ENCODE results near the gene ZNF385D.
"Not testable (repeated sequence)": the region's sequence is repeated elsewhere in the genome, so short reads cannot be mapped to it uniquely, and the experiment has no call there.

Gene ZNF385D

GRCh38 chr3:21505711-21506460 is 245.1 kb downstream of the ZNF385D start:
- DNase-seq = no peak

- DNase-seq = no peak
Measured at GRCh38 chr3:21502656-21503055, 248.4 kb downstream of the ZNF385D start.

DNA sequence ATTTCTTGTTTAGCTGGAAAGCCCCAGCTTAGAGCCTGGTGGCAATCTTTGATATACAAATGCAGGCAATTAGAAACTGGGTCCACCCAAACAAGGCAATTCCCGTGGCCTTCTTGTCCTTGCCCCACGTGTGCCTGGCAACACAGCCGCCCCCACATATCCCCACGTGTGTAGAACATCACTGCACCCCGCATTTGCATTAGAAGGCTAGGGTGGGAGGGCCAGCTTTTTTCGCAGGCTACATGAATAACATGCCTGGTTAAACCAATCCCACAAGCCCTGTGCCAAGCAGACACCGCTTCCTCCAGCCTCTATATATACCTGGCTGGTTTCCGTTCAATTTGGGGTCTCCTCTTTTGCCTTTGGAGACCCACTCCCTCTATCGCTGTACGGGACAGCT is 250.2 kb downstream of the ZNF385D start:
- no peak for DNase-seq

DNA sequence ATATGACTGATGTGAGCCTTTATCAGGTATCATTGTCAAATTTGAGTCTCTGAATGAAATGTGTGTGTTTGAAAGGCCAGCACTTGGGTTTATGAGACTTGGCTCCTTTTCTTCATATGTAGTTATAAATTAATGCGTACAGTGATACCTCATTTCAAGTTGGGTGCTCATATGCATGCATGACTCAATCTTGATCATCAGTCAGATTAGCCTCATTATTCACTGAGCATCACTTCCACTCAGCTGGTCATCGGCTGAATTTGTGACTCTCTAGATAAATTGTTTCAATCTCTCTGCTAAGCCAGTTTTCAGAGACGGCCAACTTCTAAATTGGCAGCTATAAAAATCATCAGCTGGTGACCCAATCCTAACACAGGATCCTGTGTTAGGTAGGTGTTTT is 260.3 kb downstream of the ZNF385D start:
- DNase-seq = not testable (repeated sequence)

DNA sequence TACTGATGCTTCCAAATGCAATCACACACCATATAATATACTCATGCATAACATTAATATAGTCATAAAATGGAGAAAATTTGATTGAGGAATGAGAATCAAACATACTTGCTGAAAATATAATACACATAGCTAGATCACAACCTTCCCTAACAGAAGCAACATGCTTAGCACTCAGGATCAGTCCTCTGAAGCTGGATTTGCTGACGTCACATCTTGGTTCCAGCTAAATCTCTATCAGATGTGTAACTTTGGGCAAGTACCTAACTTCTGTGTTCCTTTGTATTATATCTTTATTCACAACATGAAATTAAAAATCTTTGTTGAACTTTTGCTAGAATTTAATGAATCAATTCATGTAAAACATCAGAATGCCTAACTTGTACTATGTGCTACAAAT is 263.5 kb downstream of the ZNF385D start:
- DNase-seq = no peak

DNA sequence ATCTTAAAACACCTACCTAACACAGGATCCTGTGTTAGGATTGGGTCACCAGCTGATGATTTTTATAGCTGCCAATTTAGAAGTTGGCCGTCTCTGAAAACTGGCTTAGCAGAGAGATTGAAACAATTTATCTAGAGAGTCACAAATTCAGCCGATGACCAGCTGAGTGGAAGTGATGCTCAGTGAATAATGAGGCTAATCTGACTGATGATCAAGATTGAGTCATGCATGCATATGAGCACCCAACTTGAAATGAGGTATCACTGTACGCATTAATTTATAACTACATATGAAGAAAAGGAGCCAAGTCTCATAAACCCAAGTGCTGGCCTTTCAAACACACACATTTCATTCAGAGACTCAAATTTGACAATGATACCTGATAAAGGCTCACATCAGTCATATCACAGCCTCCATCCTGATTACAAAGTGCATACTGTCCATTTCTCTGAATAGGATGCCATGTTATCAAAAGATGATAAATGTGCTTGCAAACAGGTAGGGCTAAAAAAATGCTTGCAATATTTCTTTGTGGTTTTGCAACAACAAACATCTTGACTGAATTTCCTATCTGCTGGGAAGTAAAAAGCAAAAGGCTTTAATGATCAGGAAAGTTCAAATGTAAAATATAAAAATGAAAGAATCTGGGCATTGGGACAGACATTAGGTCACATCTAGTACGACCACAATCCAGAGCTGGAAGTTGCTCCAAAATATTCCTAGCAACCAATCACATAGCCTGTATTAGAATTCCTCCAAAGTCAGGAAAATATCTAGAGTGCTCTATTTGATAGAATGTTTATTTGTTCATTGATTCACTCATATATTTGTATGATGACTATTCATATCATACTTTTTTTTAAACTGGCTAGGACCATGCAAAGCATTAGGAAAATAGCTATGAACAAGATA is 264.7 kb downstream of the ZNF385D start:
- DNase-seq = not testable (repeated sequence)

DNA sequence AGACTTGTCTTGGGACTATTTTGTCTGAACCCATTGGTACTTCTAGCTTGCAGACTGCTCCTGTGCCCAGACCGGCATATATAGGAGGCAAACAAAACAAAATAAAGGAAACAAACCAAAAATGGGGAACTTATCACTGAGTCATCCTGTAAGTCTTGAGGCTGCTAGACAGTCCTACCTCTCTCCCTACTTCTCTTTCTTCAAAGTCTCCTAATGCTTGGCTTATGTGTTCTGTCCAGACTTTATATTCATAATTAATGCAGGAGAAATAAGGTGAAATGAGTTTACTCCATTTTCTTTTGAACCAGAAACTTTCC is 266.2 kb downstream of the ZNF385D start:
- DNase-seq = no peak

DNA sequence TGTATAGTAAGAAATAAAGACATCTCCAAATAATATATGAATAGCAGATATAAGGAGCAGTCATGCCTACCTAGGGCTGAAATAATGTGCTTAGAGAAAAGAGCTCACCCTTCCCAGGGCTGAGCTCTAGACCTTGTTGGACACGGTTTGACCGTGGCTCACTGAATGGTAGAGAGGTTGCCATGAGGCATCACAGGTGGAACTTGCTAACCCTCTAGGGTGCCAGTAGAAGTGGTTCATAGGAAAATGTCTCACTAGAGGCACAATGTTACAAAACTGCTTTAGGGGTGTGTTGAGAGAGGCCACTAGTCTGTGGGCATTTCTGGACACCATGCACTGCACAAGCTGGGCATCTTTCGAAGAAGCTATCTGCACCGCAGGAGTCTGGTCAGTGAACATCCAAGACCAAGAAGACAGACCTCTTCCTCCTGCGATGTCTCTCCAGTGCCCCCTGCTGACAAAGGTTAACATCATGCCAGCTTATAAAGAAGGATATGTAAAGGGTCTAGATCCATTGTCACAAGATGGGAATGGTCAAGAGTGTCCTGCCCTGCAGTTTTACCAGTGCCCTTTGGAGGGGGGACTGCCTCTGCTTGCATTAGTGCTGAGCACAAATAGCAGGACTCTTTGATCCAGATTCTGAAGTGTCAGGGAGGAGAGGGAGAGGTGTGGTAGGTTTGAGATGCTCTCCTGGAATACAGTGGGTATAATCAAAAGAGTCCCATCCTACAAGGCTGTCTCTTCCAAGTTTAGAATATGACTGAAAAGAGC is 266.8 kb downstream of the ZNF385D start:
- peak; percentile 11 for DNase-seq

DNA sequence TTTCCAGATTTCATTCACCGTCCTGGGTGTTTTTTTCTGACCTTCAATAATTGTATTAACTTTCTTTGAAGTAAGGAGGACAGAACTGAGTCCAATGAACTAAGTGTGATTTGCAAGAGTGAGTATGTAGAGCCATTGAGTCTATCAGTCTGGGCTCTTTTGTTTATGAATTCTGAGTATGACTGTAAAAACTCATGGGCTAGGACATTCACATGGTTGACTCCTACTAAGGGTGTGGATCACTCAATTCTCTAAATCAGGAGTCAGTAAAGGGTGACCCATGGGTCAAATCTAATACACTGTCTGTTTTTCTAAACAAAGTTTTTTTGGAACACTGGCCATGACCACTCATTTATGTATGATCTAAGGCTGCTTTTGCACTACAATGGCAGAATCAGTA is 269.0 kb downstream of the ZNF385D start:
- DNase-seq = no peak

- no peak for DNase-seq
Measured at GRCh38 chr3:21477541-21478288, 273.3 kb downstream of the ZNF385D start.

DNA sequence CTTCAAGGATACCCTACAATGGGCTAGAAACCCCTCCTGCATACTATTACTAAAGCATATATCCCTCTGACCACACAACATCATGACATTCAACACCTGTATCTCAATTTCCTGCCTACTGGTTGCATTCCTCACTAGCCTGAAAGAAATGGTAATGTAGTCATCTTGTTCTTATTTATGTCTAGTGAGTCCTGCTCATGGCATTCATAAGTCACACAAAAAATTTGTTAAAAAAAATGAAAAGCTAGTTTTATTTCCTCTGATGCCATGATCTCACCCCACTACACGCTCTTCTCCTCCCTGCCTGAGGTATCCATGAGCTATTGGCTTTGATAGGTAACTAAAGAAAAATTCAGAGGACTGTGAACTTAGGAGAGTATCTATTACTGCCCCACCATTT is 284.5 kb downstream of the ZNF385D start:
- no peak for DNase-seq

DNA sequence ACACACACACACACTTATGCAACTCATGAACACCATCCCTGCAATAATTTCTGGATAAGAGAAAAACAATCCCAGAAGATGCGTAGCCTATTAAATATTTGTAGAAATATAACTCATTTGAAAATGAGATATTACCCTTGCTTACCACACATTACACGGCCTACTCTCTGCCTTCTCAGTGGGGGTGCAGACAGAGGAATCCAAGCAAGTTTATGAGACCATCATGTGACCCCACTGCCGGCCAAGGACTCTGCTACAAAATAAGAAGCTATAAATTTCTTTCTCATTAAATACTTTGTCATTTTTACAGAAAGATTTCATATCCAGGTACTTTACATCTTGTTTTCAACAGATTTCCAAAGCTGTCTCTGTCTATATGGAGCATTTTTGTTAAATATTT is 286.3 kb downstream of the ZNF385D start:
- no peak for DNase-seq

DNA sequence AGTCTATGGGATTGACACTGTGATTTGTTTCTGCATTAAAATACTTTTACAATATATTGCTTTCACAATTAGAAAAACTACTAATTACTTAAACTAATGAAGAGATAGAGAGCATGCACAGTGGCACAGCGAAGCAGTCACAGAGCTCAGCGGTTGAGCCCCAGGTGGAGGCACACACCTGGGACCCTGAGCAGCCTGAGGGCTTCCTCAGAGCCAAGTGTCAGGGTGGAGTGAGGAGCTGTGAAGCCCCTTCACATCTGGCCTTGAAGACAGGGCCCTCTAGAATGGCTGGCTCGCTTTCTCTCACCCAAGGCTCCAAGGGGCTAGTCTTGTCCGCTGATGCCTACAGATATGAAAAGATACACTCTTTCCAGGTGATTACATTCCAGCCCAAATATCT is 287.7 kb downstream of the ZNF385D start:
- no peak for DNase-seq

DNA sequence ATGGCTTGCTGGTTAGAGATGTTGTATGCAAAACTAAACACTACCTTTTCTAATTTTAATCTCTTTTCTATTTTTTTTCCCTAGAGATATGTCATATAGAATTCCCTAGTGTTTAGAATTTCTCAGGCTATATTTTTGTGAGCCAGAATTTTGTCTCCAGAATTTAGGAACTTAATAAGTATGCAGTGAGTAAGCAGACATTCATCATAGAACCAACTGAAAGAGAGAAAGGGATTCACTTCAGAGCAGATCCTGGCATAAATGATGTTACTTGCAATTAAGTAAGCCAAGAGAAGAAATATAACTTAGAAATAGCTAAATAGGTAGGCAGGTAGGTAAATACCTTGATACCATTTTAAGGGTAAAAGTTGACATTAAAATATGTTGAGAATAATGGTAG is 288.9 kb downstream of the ZNF385D start:
- no peak for DNase-seq

- no peak for DNase-seq
Measured at GRCh38 chr3:21457084-21457483, 293.9 kb downstream of the ZNF385D start.

DNA sequence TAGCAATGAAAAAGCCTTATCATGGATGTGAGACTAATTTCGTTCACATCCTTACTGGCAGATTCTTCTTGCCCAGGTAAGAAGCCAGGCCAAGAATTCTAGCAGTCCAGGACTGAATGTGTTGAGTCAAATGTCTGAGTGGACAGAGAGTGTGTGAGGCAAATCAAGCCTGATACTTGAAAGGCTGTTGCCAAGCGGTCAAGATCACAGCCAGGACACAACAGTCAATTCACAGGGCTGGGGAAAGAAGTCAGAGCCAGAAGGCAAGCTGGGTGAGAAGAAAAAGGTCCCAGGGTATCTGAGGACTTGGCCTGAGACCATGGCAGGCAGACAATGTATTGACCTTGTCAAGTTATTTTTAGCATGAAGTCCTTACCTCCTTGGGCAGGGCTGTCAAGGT is 301.3 kb downstream of the ZNF385D start:
- no peak for DNase-seq

DNA sequence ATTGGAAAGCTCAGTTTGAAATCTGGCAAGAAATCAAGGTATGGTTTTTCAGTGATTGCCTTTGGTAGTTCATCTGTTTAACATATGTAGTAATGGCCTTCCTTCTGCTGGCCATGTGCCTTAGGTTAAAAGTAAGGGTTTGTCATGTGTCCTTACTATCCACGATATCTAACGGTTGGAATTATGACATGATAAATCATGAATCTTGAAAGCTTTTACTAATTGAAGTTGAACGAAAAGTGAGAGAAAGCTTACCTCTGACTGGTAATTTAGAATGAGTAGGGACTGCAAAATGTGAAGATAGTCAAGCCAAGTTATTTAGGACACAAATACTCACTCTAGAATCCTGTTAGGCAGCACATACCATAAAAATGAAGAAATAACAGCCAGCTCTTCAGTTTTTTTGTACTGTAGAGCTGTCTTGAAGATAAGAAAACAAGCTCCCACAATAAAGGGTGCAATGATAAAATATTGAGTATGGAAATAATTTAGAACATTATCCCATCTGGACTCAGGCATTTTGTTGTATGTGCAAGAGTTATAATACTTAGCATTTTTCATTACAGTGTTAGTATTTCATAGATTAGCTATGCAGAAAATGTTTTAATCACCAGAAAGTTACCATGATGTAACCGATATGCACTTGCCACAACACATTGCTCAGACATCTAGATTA is 303.4 kb downstream of the ZNF385D start:
- no peak for DNase-seq

DNA sequence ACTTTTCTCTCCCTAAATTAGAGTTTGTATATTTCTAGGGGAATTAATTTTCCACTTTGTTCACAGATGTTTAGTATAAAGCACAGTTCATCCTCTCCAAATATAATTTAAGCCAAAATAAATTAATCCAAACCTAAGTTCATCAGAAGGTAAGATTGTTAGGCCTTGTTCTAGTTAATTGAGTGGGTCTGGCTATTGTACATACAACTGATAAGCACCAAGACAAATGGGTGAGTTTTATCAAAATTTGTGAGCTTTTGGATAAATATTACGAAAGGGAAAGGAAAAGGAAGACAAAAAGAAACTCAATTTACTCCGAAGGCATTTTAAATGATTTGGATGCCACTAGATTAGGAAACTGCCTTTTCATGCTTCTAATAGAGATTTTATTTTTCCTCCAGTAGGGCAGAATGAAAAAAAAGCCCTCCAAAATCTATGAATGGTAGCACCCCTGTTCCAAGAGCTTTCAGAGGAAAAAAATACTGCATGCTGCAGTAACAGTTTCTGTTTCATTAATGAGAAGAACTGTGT is 304.0 kb downstream of the ZNF385D start:
- DNase-seq = no peak

DNA sequence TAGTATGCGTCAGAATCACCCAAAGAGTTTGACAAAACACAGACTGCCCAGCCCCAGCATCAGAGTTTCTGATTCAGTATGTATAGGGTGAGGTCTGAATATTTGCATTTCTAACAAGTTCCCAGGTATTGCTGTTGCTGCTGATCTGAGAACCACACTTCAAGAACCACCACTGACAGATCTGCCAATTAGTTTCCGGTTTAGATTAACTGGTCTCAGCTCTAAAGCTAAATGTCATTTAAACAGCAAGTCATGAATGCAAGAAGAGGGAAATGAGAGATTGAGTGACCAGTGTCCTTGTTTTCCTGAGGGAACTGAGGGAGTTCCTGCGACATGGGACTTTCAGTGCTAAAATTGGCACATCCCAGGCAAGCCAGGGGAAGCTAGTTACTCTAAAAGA is 305.0 kb downstream of the ZNF385D start:
- no peak for DNase-seq

DNA sequence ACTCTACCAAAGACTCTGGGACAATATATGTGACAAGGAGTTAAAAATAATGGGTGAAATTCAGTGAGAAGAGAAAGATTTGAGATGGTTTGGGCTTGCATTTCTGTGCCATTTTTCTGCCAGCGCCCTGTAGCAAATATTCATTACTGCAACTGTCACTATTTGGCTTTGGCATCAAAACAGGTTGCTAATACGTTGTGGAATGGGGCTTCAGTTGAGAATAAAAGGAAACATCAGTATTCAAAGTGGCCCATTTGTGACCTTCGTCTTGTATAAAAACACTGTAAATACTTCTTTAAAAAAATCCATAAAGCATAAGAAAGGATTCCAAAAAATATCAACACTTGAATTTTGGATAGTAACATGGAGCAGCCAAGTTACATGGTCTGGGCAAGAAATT is 309.2 kb downstream of the ZNF385D start:
- no peak for DNase-seq

DNA sequence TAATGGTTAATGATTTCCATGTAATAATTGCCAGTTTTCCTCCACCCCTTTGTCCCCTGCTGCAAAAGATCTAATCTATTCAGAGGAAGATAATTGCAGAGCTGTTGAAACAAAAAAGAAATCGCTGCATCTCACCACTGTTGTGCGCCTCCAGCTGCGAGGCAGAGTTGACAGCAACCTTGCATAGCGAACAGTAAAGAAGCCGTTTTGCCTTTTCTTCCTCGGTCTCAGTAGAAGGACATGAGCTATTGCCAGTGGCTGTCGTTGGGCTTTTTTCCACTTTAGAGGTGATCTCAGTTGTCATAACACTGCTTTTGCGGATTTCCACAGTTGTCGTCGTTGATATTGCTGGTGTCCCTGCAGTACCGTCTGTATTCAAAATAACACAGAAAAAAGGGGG is 314.2 kb downstream of the ZNF385D start:
- no peak for DNase-seq

DNA sequence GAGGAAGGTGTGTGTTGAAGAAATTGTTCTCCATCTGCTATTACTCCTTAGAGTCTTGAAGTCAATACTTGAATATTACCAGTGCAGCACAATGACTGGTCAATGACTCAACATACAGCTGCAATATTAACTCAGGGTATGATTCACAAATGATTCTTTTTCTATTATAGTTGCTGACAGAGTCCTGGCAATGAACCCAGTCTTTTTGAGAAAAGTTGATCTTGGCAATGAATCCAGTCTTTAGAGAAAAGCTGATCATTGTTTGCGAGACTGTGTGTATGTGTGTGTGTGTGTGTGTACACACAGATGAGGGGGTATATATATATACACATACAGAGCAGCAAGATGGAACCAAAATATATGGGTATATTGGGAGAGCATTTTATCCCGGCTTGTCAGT is 315.1 kb downstream of the ZNF385D start:
- no peak for DNase-seq

Measured in NCI-H1436 (cell line).